ENCODE measurements around the gene LDLRAD1.
"Not testable (repeated sequence)": the region's sequence is repeated elsewhere in the genome, so short reads cannot be mapped to it uniquely, and the experiment has no call there.

The LDLRAD1 gene

DNA sequence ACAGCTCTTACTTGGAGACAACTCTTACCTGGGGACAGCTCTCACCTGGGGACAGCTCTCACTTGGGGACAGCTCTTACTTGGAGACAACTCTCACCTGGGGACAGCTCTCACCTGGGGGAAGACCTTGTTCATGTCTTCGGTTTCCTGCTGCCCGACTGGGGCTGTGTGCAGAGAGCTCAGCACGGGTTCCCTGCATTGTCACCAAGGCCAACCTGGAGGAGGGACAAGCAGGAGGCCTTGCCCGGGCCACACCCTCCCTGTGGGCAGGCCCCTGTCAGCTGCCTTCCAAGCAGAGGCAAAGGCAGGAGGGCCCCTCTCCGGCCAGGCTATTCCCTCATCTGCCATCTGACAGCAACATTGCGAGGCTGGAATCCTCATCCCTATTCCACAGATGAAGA, at the start of gene LDLRAD1:
Gene LDLRAD1 (minus strand): TSS at position 208 of the 400 bp plus-strand sequence. CDS start 74 bp downstream, at position 134.
- peak; percentile 32 for DNase-seq

GRCh38 chr1:54064299-54064698, 46.3 kb upstream of the LDLRAD1 start:
- no peak for DNase-seq

- no peak for DNase-seq
Observed at GRCh38 chr1:54054438-54054749, 36.4 kb upstream of the LDLRAD1 start.

DNA sequence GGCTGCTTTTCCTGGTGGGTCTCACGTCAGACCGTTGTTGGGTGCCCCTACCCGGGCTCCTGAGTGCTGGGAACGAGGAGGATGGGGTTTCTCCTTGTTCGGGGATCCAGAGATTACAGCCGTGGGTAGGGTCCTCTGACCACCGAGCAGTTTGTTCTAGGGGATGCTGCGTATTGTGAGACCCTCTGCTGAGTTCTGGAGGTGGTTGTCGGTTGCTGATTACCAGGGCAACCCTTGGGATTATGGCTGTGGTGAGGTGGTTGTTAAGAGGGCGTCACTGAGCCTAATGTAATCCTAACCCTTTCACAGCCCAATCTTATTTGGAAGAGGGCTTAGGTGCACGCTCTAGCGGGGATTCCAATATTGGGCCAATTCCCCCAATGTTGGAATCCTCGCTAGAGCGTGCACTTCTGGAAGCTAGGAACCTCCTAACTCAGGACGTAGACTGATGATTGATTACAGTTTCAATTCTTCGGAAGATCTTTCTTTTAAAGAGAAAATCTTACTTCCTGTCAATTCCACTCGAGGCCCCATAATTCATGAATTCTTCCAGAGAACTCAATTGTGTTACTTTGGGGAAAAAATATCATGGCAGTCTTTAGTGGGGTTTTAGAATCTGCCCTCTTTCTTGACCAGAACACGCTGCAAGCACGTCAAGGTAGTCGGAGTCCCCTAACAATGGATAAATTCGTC, 35.9 kb upstream of the LDLRAD1 start:
- no peak for DNase-seq

DNA sequence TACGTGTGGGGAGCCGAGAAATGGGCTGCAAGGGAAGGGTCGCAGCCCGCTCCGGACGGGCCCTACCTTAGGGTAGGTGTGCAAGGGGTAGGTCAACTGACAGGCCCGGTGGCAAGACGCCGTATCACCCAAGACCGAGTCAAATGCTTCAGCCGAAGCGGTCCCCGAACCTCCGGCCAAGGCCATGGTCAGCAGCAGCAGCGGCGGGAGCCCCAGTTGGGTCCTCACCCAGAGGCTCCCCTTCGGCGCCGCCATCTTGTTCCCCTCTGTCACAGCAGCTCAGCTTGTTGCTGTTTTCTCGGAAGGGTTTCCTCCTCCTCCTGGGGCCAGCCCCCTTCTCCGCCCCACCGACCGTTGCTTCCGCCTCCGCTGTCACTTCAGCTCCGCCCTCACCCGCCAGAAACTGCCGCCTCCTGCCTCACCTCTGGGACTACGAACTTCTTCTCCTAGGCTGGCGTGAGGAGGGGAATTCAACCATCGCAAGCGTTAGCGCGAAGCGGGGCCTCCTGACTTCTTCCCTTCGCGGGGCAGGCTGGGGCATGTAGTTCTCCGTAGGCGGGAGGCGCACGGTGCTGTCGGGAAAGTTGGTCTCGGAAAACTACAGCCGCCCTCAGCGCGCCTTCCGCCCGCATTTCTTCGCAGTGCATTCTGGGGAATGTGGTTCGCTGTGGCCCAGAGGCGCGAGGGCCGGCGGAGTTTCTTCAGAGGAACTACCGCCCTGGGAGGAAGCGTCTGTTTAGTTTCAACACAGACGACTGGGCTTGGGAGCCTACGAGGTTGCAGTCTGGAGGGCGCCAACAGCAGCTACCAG, 35.2 kb upstream of the LDLRAD1 start, which contains the start of the genes TCEANC2 and TMEM59:
Gene TCEANC2 (plus strand): TSS at position 675 of the 811 bp plus-strand sequence. CDS start 815 bp downstream, outside the sequence.
Gene TMEM59 (minus strand): TSS at position 271 of the 811 bp plus-strand sequence. CDS start 16 bp downstream, at position 255.
- DNase-seq = peak; percentile 96

DNA sequence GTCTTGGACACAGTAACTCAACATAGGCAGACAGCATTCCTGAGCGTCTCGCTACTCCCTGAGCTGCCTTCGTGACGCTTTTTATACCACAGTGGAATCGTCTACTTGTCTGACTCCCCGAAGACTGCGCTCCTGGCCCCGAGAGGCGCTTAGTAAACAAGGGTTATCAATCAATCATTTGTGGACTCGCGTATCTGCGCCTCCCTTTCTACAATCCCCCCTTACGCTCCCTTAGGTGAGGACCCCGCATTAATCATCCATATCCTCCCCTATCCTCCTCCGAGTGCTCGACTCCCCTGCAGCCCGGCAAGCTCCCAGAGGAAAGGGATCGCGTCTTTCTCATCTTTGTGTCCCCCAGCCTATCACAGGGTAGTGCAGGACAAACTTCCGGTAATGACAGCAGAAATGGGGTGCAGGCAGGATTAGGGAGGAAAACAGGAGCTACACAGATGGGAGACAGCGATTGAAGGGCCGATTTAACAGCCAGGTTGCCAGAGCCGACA, 34.5 kb upstream of the LDLRAD1 start:
- no peak for DNase-seq

DNA sequence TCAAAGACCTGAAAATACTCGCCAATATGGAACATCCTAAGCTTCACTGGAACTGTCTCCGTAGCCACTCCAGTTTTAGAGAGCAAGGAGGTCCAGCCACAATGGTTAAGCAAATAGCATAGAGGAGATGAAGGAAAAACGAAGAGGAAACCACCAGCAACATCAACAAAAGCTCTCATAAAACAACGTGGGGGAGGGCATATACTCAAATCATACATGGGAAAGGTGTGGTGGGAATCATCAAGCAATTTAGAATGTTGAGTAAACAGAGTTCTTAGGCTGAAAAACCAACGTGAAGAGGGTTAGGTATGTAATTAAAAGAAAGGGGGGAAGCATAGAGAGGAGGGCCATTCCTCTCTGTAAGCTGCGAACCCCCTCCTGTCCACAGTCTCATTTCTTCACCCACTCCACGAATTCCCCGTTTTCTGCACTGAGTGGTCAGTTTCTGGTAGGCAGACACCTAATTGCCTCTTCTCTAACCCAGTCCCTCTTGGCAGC, 34.0 kb upstream of the LDLRAD1 start:
- no peak for DNase-seq

- DNase-seq = not testable (repeated sequence)
Observed at GRCh38 chr1:54050435-54050834, 32.4 kb upstream of the LDLRAD1 start.

DNA sequence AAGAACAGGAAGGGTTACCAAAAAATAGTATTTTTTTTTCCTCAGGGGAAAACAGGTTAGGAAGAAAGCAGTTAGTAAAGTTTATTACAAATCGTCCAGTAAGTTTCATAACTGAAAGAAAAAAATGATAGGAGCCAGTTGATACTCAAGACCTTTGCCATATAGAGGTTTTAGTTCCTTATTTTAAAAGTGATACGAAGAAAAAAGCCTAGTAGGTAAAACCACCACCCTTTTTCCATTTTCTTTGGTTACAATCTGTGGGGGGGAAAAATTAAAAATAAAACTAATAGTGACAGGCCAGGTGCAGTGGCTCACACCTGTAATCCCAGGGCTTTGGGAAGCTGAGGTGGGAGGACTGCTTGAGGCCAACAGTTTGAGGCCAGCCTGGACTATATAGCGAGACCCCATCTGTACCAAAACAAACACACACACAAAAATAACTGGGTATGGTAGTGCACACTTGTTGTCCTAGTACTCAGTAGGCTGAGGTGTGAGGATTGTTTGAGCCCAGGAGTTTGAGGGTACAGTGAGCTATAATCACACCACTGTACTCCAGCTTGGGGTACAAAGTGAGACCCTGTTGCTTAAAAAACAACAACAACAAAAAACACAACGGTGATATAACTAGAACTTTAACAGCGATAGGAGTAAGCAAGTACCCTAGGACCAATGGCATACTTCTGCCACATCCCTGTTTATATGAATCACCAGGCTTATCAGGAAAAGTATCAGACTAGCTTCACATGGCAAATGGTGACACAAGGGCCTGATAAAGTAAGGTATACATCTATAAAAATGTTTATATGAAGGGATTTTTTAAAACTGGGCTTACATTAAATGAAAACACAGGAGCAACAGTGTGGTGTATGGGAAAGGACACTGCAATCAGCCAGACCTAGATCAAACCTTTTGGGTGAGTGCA, 29.7 kb upstream of the LDLRAD1 start:
- DNase-seq = no peak

DNA sequence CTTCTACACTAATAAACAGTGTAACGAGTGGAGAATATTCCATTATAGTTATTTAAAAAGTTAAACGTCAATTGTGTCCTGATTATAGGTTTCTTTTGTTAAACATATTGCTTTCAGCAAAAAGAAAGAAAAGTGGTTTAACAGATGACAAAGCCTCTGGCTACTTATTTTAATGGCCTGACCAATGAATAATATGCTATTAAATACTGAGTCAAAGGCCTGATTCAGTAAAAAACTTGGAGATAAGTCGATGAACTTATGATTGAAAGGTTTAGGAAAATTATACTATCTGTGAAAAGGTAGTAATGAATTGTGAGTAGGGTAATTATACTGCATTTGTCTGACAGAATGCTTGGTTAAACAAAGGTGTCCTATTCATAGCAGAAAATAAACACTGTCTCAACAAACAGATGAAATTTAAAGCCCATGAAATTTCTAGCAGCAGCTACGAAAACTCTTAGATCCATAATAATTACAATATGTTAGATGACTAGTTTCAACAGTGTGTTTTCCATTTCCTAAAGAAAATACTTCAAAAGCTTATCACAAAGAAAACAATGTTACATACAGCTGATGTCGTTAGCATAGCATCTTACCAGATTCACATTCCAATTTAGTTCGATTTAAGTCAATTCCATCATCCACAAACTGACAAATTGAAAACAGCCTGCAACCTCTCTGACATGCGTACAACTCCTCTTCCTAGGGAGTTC, 28.8 kb upstream of the LDLRAD1 start:
- no peak for DNase-seq

DNA sequence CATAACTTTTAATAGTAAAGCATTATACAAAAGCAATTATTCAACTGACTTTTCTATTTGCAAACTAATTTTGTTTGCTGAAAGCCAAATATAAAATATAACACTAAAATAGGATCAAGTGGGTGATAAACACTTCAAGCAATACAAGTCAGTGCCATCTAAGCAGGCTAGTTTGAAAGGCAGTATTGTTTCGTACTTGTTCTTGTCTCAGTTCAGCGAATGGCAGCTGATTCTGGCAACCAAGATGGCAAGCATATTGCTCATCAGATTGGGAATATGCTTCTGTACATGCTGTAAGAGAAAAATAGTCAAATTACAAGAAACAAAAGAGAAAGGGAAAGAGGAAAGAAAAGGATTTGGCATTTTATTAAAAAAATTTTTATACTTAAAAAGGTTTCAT, 27.5 kb upstream of the LDLRAD1 start:
- no peak for DNase-seq

DNA sequence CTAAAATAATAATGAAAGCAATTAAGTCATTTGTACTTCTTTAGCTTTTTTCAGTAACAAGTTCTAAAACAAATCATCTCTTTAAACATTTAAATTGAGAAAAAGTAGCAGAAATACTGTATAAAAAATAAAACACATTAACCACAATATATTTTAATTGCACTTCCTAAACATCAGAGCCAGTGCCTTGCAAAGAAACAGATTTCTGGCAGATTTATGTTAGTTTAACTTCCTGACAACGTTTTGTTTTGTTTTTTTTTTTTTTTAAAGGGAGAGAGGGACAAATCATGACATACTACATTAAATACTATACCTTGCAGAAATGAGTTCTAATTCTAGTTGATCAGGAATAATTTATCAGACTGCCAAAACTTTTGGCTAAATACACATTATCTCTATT, 23.8 kb upstream of the LDLRAD1 start:
- DNase-seq = no peak

- DNase-seq = no peak
Observed at GRCh38 chr1:54037476-54037875, 19.5 kb upstream of the LDLRAD1 start.

- DNase-seq = peak; percentile 17
Observed at GRCh38 chr1:54028306-54029251, 10.6 kb upstream of the LDLRAD1 start.

DNA sequence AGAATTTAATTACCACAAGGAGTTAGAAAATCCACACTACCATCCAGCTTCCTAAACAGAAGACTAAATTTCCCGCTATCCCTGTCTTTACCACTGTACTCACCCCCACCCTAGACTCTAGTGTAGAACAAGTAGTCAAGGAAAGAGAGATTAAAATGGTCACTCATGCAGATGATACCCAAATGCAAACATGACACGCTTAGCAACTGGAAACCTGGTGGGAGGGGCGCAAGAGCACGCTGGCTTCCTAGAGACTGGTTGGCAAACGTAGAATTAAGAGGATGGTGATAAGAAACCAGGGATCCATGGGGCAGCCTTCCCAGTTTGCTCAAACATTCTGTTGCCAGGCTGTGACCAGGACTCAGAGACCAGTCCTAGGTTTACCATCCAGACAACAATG, 9.9 kb upstream of the LDLRAD1 start:
- DNase-seq = peak; percentile 13

- DNase-seq = not testable (repeated sequence)
Observed at GRCh38 chr1:54024811-54025210, 6.8 kb upstream of the LDLRAD1 start.

DNA sequence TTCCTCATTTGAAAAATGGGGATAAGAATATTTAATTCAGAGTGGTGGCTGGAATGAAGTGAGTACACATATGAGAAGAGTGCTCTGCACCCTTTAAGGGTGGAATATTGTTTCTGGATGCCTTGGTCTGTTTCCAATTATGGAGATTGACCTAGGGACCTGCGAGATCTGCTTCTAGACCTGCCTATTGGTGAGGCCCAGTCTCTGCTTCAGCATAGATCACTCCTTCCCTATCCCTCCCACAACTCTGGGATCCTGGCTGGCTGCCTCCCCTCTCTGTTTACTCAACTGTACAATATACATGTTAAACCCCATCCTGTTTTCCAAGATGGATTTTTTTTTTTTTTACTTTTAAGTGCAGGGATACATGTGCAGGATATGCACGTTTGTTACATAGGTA, 6.4 kb upstream of the LDLRAD1 start:
- DNase-seq = peak; percentile 17

GRCh38 chr1:54019562-54020176, 1.7 kb upstream of the LDLRAD1 start:
- peak; percentile 21 for DNase-seq

DNA sequence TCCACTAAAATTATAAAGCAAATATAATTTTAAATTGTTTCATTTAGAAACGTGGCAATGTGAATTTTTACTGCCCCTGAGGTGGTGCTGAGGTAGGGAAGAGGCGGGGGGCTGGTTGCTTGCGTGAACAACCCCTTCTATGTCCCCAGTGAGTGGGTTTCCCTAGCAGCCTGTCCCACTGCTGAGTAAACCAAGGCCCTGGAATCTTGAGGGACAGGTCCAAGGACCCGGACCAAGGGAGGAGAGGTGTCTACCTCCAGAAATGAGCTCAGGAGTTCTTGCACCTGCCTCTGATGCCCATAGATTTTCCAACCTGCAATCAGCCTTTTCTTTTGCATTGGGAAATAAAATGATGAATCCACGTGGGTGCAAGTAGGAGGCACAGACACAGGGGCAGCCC, 649 bp upstream of the LDLRAD1 start:
- DNase-seq = peak; percentile 30
